Adrenal gland (tissue), 12 donors: Measurements from ENCODE around the gene PHF12. TPM values are rescaled to one million over a fixed set of nuclear protein-coding genes. Genes with fewer than 3 reads are reported as not detected.

Source experiments
- DNase-seq, 7 donors: peaks; one replicate each; pipeline ENCODE4 v3.0.0-alpha.2; 2019 to 2020
- H3K27ac ChIP-seq, 5 donors: fragments of 200-600 bp; sonication (generic) in 4 of 5; 1 replicate in 3 of 5; 2 replicates in 2 of 5; pipeline versions ENCODE4 v1.5.1 to v1.8.0; 2016 to 2020; ENCODE audit warnings: mild to moderate bottlenecking in 1 of 5
- H3K27me3 ChIP-seq: fragments of 200-600 bp; 2 replicates; pipeline ENCODE4 v1.8.0; 2021
- H3K36me3 ChIP-seq, 2 donors: fragments of 200-600 bp; replicated peaks in 1 of 2; 1 replicate in 1 of 2; 2 replicates in 1 of 2; pipeline versions ENCODE4 v1.5.1 to v1.8.0; 2018 to 2022
- H3K4me1 ChIP-seq, 2 donors: fragments of 200-600 bp; replicated peaks in 1 of 2; 1 replicate in 1 of 2; 2 replicates in 1 of 2; pipeline versions ENCODE4 v1.5.1 to v1.8.0; 2018 to 2021
- H3K4me3 ChIP-seq, 4 donors: fragments of 200-600 bp; sonication (generic) in 3 of 4; one replicate each; pipeline ENCODE4 v1.5.1; 2016 to 2018
- H3K9me3 ChIP-seq, 3 donors: fragments of 200-600 bp; sonication (generic) in 1 of 3; replicated peaks in 1 of 3; 1 replicate in 2 of 3; 2 replicates in 1 of 3; pipeline versions ENCODE4 v1.5.1 to v1.8.0; 2016 to 2021
- CTCF ChIP-seq, 6 experiments: fragments of 450-650 bp in 4 of 6; fragments of 200-600 bp in 2 of 6; sonication (generic) in 1 of 6; IDR thresholded peaks; 1 replicate in 5 of 6; 2 replicates in 1 of 6; pipeline versions ENCODE4 v1.5.1 to v1.8.0; 2016 to 2021; ENCODE audit warnings: antibody characterized with exemption in 6 of 6, mild to moderate bottlenecking in 2 of 6, moderate library complexity in 1 of 6
- POLR2A ChIP-seq, 2 donors: fragments of 450-650 bp; IDR thresholded peaks; one replicate each; pipeline ENCODE4 v1.6.1; 2017; ENCODE audit warnings: antibody characterized with exemption in 2 of 2, mild to moderate bottlenecking in 2 of 2, moderate library complexity in 1 of 2
- WGBS, 4 donors: extraction: QIAGEN DNeasy Blood & Tissue Kit in 2 of 4; methylation state at CpG; one replicate each; pipeline versions ENCODE4 v1.1.5 to v1.1.7; 2013 to 2017; 5-methylcytosine and 5-hydroxymethylcytosine counted together
- intact Hi-C, 2 donors: fragments of 100-400 bp; cut with DNase I; formaldehyde crosslinking; loops; one replicate each; pipeline versions ENCODE4 v1.14.1 to v1.15.0; 2022 to 2023
- polyA plus RNA-seq, 3 donors: library from polyadenylated mRNA; stranded (reverse); fragments of 200-250 nt in 2 of 3; fragments of 350-450 nt in 1 of 3; fragmentation: Illumina TruSeq in 1 of 3; extraction: RNeasy Lipid Tissue Mini Kit (QIAGEN cat#74804) in 1 of 3; gene quantifications; one replicate each; pipeline ENCODE4 v1.2.3, GENCODE V29; 2013 to 2014
- total RNA-seq, 9 donors: library from RNA; depleted of rRNA in 4 of 9; stranded (reverse); fragments of >200 nt in 4 of 9; fragments of 120-200 nt in 1 of 9; fragmentation: NEBNext Ultra II Directional in 1 of 9; extraction: Animal tissue kit (Norgen Biotek cat#: 25700) in 1 of 9; gene quantifications; one replicate each; pipeline versions ENCODE4 v1.1.0 to v1.2.4, GENCODE V29; 2013 to 2023
- donor health status: healthy with polysubstance abuse.
- donor health status: Bipolar disorder and iron deficiency.
- donor health status: DM: yes; HTN: yes; CAD: no.
- donor health status: DM: no; HTN: no; CAD: no.
- donor health status: DM: no; HTN: no; CAD: no.
- donor health status: DM: yes; HTN: yes; CAD: no.

The PHF12 gene
- total and polyA plus RNA-seq, 12 donors, result 14.4 to 47.9 (median 26.3) TPM

- Histone ChIP-seq H3K27me3 (no peaks in the 10 kb centered on the region), H3K9me3 (no peaks in the 10 kb centered on the region), H3K4me1 (no peaks in the 10 kb centered on the region), H3K36me3 (no peaks in the 10 kb centered on the region), H3K27ac (no peak overlapping the region), H3K4me3 (no peak overlapping the region)
- WGBS, 4 donors, result 85 to 92% (median 89%) methylated on average over 2 of the region's 2 CpGs
- DNase-seq, result no peak
- TF ChIP-seq CTCF (IDR thresholded peaks at IDR 0.05) (no peak), POLR2A (IDR thresholded peaks at IDR 0.05) (no peak)
- intact Hi-C loops, result no loop called here
Observed at GRCh38 chr17:28978356-28978964, 27.1 kb upstream of the PHF12 start.

- Histone ChIP-seq H3K4me1 (no peaks in the 10 kb centered on the region), H3K27me3 (no peaks in the 10 kb centered on the region), H3K36me3 (no peaks in the 10 kb centered on the region), H3K4me3 (no peak overlapping the region), H3K27ac (no peak overlapping the region), H3K9me3 (no peaks in the 10 kb centered on the region)
- intact Hi-C loops, result no loop called here
- WGBS, 4 donors, result 76 to 83% (median 79%) methylated on average over 7 to 8 of the region's 8 CpGs
- no peak for TF ChIP-seq POLR2A (IDR thresholded peaks at IDR 0.05)
- no peak for TF ChIP-seq CTCF (IDR thresholded peaks at IDR 0.05)
- DNase-seq, result no peak
Observed at GRCh38 chr17:28977659-28978355, 26.5 kb upstream of the PHF12 start.

DNA sequence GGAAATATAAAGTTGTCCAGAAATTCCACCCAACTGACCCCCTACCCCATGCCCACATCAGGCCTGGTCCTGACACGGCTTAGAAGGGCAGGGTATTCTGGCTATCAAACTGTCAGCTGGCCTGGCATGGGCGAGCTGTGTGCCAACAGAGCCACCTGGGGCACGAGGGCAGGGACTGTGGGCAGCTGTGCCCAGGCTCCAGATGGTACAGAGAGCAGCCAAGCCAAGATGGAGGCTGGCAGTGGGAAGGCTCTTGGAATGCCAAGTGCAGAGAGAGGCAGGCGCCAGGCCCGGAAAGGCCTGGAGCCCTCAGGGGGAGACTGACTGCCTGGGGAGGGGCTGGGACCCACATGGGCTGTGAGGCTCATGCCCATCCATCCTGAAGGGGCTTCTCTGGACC lies 24.3 kb upstream of the PHF12 start:
- Histone ChIP-seq H3K27me3 (no peaks in the 10 kb centered on the region), H3K4me3 (no peak overlapping the region), H3K4me1 (no peaks in the 10 kb centered on the region), H3K9me3 (no peaks in the 10 kb centered on the region), H3K27ac (no peak overlapping the region), H3K36me3 (no peaks in the 10 kb centered on the region)
- TF ChIP-seq CTCF (IDR thresholded peaks at IDR 0.05) (no peak), POLR2A (IDR thresholded peaks at IDR 0.05) (no peak)
- intact Hi-C loops, result no loop called here
- DNase-seq, result no peak
- WGBS, 4 donors, result 79 to 91% (median 89%) methylated on average over 2 to 5 of the region's 5 CpGs

DNA sequence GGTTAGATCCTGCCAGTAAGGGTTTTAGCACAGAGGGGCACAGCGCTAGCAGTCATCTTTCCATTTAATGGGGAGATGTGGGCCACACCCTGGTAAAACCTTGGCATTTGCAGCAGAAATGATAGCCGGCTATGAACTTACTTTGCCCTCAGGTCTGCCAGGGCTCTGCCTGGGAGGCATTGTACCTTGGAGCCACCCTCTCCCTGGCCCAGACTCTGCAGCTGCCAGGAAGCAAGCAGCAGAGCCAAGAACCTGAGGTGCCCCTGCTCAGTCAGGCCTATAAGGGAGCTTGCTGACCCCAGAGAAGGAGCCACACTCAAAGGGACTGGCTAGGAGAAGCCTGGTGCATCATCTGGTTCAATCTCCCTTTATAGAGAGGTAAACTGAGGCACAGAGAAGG lies 23.7 kb upstream of the PHF12 start:
- Histone ChIP-seq H3K27ac (no peak overlapping the region), H3K4me1 (no peaks in the 10 kb centered on the region), H3K27me3 (no peaks in the 10 kb centered on the region), H3K4me3 (no peak overlapping the region), H3K36me3 (no peaks in the 10 kb centered on the region), H3K9me3 (no peaks in the 10 kb centered on the region)
- DNase-seq, result no peak
- TF ChIP-seq POLR2A (IDR thresholded peaks at IDR 0.05), result no peak
- no peak for TF ChIP-seq CTCF (IDR thresholded peaks at IDR 0.05)
- intact Hi-C loops, result no loop called here
- 87 to 100% (median 92%) methylated on average over 2 of the region's 2 CpGs for WGBS, 4 donors
